G401 (cell line): ENCODE measurements around the gene TOLLIP. TPM values are rescaled to one million over a fixed set of nuclear protein-coding genes. Genes with fewer than 3 reads are reported as not detected.
"Not testable (repeated sequence)": the region's sequence is repeated elsewhere in the genome, so short reads cannot be mapped to it uniquely, and the experiment has no call there.

Experiments
- DNase-seq: peaks from one replicate; pipeline ENCODE4 v3.0.0-alpha.2; 2015; ENCODE audit warnings: low spot score
- in situ Hi-C: cut with HindIII; loops from 2 replicates; pipeline ENCODE4 v1.10.0; 2016; ENCODE audit warnings: low sequenced_read_pairs, mixed read lengths
- total RNA-seq: library from RNA; depleted of rRNA; stranded (reverse); fragments of >200 nt; shearing (Covaris generic); gene quantifications from 2 replicates; pipeline ENCODE4 v1.2.3, GENCODE V29; 2014

The TOLLIP gene
- total RNA-seq, 1 experiment from 2014 or later = 30.0 TPM

DNA sequence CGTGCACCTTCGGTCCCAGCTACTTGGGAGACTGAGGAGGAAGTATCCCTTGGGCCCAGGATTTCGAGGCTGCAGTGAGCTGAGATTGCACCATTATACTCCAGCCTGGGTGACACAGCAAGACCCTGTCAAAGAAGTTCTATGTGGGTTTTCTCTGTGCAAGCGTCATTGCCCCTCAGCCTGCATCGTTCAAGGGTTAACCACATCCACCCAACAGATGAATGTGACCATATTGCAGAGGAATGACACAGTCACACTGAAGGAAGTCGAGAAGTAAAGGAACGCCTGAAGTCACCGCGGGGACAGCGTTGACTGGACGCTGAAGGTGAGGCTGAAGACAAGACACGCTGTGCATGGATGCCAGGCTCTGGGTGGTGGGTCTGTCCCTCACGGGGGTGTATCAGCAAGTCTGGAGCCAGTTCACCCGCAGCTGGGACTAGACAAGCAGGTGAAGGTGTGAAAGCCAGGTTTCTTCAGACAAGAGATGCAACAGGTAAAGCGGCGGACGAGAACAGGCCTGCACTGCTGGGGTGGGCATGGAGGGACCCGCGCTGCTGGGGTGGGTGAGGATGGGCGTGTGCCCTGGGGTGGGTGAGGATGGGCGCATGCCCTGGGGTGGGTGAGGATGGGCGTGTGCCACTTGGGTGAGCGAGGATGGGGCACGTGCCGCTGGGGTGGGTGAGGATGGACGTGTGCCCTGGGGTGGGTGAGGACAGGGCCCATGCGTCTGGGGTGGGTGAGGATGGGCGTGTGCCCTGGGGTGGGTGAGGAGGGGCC lies 36.5 kb upstream of the TOLLIP start:
- in situ Hi-C loops = no loop called here
- no peak for DNase-seq

DNA sequence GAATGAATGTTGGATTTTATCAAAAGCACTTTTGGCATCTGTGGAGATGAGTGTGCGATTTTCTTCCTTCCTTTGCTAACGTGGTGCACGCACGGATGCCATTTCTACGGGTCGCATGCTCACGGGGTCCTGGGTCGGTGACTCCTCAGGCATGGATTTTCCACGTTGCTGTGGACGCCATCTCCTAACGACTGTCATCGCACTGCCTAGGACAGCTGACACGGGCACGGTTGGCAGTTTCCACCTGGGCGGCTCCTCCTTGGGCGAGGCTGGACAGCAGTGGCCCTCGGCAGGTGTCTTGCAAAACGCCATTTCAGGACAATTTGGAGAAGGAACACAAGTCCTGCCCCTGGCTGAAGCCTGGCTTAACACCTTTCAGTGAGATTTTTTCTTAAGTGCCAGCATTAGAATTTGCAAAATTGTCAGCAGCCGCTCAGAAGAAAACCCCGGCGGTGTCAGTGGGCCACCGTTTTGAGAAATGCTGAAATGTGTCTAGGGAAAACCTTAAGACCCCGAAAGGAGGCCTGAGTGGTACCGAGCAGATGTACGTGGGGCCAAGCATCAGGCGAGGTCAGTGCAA lies 34.7 kb upstream of the TOLLIP start:
- in situ Hi-C loops = no loop called here
- DNase-seq = no peak

DNA sequence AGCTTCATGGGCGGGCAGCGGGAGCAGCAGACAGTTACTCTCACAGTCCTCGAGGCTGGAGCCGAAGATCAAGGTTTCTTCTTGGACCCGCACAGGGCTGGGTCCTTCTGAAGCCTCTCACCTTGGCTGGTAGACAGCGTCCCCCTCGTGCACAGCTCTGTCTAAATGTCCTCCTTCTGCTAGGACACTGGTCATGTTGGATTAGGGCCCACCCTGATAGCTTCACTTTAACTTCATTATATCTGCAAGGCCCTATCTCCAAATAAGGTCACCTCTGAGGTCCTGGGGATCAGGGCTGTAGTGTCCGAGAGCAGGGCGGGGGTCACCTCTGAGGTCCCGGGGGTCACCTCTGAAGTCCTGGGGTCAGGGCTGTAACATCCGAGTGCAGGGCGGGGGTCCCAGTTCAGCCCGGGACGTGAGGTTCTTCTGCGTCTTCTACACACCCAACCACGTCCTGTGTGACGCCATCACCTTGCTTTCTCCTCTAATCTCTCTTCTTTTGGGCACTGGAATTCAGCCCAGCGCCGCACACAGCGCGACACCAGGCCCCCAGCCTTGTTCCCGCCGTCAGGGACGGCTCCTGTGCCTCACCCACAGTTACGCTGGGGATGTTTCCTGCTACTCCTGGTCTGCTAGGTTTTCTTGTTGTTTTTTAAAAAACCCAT lies 34.1 kb upstream of the TOLLIP start:
- DNase-seq = no peak
- in situ Hi-C loops = no loop called here

DNA sequence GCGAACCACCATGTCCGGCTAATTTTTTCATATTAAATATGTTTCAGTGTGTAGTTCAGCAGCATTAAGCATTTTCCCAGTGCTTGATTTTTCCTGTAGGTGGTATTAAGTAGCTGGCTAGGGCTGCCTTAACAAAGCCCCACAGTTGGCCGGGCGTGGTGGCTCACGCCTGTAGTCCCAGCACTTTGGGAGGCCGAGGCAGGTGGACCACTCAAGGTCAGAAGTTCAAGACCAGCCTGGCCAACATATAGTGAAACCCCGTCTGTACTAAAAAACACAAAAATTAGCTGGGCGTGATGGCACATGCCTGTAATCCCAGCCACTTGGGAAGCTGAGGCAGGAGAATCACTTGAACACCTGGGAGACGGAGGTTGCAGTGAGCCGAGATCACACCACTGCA lies 33.5 kb upstream of the TOLLIP start:
- no peak for DNase-seq
- in situ Hi-C loops = no loop called here

DNA sequence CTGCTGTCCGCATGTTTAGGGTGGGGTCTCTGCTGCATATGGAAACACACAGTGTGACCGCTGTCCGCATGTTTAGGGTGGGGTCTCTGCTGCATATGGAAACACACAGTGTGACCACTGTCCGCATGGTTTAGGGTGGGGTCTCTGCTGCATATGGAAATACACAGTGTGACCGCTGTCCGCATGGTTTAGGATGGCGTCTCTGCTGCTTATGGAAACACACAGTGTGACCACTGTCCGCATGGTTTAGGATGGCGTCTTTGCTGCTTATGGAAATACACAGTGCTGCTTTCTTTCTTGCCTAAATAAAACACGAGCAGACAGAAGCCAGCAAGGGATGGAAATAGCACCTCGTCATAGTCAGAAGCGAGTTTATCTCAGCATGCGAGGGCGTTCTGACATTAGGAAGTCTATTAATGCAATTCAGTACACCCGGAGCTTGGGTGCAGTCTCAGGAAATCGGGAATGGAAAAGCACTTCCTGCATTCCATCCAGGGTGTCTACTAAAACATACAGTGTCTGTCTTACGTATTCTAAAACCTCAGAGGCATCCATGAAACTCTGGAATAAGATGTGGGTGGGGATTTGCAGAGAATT lies 32.6 kb upstream of the TOLLIP start:
- in situ Hi-C loops = no loop called here

DNA sequence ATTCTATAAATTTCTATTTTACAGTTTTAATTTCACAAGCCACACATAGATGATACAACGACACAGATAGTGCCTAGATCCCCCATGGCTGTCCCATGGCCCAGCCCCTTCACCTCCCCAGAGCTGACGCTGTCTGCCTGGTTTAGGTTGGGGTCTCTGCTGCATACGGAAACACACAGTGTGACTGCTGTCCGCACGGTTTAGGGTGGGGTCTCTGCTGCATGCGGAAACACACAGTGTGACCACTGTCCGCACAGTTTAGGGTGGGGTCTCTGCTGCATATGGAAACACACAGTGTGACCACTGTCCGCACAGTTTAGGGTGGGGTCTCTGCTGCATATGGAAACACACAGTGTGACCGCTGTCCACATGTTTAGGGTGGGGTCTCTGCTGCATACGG lies 31.8 kb upstream of the TOLLIP start:
- in situ Hi-C loops = not testable (repeated sequence)

More for the DNA sequence above, 32.6 kb upstream of the TOLLIP start:
- no peak for DNase-seq

DNA sequence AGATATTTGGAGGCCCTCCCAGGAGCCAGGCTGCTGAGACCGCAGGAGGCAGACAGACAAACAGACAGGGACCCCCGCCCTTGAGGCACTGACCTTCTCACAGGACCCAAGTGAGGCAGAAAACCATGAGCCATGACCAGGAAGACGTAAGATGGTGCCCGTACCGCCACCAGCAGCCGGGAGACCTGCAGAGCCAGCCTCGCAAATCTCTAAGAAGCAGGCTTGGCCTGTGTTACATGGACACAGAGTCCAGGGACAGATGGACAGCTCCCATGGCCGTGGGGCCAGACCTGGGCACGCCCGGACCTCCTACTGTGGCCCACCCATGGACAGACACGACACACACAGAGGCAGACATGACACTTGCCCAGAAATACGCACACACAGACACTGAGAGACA lies 30.7 kb upstream of the TOLLIP start:
- in situ Hi-C loops = no loop called here
- no peak for DNase-seq

More for the DNA sequence above, 31.8 kb upstream of the TOLLIP start:
- not testable (repeated sequence) for DNase-seq

DNA sequence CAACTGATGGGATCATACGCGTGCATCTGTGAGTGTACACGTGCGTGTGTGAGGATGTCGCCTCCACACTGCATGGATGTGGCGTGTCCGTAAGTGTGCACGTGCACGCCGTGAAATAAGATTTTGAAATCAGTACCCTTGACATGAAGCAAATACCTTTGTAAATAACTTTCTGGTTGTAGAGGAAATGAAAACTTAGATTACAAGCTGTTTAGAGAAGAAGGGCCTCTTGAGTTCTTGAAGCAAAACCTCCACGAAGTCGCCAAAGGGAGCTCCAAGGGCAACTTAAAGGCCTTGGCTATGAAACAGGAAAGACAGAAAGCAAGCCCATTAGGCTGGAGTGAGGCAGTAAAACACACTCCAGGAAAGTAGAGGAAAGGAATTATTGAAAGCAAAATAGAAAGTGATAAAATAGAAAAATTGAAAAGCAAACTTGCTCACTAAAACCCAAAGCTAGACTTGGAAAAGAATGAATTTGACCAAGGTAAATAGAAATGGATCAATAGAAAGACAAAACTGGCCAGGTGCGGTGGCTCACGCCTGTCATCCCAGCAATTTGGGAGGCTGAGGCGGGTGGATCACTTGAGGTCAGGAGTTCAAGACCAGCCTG lies 29.7 kb upstream of the TOLLIP start:
- DNase-seq = no peak
- in situ Hi-C loops = no loop called here

DNA sequence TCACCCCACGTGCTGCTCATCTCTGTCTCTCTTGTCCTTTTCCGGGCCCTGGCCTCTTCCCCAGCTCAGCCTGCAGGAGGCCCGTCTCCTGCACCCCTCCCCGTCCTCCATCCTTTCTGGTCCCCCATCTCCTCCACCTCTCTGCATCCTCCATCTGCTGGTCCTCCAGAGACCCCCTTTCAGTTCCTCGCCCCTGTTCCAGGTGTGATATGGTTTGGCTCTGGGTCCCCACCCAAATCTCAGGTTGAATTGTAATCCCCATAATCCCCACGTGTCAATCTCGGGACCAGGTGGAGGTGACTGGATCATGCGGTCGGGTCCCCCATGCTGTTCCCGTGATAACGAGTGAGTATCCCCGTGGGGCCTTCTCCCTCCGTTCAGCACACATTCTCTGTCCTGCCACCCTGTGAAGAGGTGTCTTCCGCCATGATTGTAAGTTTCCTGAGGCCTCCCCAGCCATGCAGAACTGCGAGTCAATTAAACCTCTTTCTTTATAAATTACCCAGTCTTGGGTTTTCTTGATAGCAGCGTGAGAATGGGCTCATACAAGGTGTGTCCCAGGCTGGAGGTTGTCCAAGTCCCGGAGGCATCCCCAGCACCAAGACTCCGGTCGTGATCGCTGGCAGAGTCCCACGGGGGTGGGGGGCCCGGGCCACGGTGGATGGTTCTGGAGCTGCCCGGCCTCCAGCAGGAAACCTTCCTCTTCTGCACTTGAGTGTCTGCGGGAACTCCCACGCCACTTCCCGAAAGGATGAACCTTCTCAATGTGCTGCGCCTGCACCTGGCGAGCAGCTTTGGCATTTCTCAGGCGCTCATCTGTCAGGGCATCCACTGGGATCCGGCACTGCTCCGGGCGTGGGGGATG lies 29.0 kb upstream of the TOLLIP start:
- in situ Hi-C loops = no loop called here
- DNase-seq = no peak

DNA sequence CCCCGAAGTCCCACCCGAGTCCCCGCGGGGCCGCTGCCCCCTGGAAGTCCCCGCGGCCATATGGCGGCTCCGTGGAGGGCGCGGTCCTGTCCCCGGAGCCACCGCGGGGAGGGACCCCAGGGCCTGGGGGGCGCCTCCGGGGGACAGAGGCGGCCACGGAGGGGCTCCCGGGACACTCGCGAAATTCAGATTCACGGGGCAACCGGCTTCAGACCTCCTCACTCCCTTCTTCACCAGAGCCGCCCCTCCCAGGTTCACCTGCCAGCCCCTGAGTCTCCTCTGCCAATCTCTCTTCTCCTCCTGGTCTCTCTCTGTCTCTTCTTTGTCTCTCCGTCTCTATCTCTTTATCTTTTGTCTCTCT lies 28.2 kb upstream of the TOLLIP start:
- in situ Hi-C loops = no loop called here
- no peak for DNase-seq

DNA sequence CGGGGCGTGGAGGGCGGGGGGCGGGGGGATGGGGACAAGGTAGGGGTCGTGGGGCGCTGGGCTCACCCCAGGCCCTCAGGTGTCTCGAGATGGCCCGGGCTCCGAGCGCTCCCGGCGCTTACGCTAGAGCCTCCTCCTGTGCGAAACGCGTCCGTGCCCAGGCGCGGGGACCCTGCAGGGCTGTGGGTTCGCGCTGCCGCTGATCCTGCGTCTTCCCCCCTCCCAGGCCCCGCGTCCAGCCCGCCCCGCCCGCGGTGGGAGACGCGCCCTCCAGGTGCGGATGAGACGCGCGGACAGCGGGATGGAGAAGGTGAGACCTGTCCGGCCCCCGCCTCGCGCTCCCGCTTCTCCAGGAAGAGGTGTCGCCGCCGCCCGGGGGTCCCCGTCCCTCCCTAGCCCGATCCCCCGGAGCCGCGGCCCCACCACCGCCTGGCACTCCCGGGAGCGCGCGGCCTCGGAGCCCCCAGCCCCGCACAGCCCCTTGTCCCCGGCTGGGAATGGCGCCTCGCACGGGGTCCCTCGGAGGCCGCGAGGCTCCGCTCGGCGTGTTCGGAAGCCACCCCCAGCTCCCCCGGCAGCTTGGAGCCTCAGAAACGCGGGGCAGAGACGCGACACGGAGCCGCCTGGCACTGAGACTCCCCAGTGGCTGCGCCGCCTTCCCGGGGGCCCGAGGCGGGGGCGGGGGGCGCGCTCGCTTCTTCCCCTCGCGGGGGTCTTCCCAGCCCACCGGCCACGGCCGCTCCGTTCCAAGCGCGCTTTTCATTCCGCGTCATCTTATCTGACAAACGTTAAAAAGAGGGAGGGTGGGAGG lies 27.6 kb upstream of the TOLLIP start:
- in situ Hi-C loops = no loop called here
- DNase-seq = no peak

DNA sequence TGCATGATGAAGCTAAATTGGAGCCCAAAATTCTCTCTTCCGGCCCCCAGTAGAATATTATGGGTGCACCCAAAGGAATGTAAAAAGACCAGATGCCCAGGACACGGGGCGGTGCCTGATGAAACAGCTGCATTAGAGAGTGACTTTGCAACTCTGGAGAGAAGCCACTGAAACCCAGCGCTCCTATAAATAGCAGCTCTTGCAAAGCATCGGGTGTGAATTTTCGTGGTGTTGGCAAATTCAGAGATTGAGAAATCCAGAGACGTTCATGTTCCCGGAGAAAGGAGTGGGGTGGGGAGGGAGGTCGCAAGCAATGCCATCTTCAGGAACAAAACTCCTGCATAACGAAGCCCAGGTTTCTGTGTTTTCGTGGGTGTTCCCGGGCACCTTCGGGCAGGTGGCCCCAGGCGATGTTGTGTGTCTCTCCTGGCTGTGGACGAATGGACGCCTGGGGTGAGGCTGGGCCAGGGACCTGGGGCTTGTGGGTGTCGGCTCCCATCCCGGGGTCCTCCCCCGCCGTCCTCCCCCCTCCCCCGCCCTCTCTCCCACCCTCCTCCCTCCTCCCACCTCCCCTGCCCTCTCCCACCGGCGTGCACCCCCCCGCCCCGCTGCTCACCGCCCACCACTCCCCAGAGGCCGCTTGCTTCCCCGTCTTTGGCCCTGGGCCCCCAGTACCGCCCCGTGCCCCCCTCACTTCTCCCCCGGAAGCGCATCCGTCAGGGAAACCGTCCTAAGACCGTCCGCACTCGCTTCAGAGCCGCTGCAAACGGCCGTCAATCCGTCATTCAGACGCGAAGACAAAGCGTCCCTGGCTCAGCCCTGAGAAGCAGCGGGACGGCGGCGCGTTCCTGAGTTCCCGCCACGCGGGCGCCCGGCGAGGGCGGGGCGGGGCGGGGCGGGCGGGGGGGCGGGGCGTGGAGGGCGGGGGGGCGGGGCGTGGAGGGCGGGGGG lies 26.7 kb upstream of the TOLLIP start:
- no peak for DNase-seq
- in situ Hi-C loops = no loop called here

DNA sequence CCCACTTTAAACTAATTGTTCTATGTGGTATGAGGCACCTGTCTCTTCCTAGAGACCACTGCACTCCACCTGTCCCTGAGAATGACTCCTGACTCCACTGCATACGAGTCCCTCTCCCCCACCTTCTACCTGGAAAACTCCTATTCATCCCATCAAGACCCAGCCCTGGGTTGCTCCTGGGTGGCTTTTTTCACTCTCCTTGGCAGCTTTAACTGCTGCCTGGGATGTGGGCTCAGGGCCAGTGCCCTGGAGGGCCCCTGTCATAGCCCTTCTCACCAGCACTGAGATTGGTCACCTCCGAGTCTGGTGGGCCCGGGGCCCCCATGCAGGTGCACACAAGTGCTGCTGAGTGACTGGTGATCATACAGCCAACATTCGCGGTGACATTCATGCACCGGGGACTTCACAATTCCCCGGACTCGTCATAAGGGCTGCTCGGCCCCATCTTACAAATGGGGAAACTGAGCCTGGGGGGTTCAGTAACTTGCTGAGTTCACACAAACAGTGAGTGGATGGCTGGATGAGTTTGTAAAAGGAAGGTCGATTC lies 25.9 kb upstream of the TOLLIP start:
- in situ Hi-C loops = no loop called here
- no peak for DNase-seq

DNA sequence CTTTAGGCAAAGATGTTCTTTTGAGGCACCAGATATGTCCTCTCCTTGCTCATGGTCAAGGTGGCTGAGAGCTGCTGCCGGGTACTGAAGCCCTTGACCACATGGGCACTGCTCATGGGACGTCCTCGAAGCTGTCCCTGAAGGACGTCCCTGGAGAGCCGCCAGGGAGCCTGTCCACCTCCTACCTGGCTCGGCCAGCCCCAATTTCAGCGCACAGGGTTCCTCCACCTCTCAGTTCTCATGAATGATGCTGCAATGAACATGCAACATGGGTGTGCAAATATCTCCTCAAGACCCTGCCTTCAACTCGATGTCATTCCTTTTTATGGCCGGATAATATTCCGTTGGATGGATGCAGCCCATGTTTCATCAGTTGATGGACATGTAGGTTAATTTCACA lies 24.4 kb upstream of the TOLLIP start:
- in situ Hi-C loops = no loop called here

DNA sequence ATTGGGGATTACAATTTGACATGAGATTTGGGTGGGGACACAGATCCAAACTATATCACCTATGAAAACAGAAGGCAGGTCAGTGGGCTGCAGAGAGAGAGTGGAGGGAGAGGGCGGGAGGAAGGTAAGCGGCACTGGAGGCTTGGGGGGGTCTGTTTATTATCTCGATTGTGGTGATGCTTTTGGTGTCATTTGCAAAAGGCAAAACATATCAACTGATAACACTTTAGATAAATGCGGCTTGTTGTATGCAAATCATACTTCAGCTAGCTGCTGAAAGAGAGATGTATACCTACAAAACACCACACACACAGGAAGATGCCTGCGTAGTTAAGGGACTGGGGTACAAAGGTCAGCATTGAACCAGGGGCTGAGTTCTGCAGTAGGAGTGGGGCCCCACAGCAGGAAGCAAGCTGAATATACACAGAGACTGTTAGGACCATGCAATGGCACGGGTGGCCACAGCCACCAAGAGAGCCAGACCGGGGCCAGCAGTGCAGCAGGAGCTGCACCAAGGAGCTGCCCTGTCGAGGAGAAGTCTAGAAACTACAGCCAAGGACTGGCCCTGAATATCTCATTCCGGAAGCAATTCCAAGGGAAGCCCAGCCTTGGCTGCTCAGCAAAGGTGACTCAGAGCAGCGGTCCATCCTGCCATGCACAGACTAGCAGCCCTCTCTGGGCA lies 23.8 kb upstream of the TOLLIP start:
- in situ Hi-C loops = no loop called here
- DNase-seq = no peak

More for the DNA sequence above, 24.4 kb upstream of the TOLLIP start:
- DNase-seq = no peak

DNA sequence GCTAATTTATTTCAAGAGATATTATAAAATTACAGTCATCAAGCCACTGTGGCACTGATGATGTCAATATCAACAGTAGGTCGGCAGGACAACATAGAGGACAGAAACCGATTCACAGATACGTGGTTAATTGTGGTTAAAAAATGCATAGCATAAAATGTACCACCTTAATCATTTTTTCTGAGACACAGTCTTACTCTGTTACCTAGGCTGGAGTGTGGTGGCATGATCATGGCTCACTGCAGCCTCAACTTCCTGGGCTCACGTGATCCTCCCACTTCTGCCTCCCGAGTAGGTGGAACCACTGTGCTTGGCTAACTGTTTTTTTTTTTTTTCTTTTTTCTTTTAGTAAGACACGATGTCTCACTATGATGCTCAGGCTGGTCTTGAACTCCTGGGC lies 21.0 kb upstream of the TOLLIP start:
- no peak for DNase-seq
- in situ Hi-C loops = no loop called here
